Body of pancreas (tissue), 4 donors: ENCODE measurements around the gene NPTXR. TPM values are rescaled to one million over a fixed set of nuclear protein-coding genes. Genes with fewer than 3 reads are reported as not detected.
"Not testable (repeated sequence)": the region's sequence is repeated elsewhere in the genome, so short reads cannot be mapped to it uniquely, and the experiment has no call there.

Experiments
- ATAC-seq: fragments of 150-250 bp; one replicate; pipeline ENCODE4 v1.9.1; 2016
- DNase-seq, 4 donors: peaks; one replicate each; pipeline ENCODE4 v3.0.0-alpha.2; 2019
- H3K27ac ChIP-seq, 4 donors: fragments of 200-600 bp; sonication (generic); 1 replicate in 3 of 4; 2 replicates in 1 of 4; pipeline versions ENCODE4 v1.5.1 to v1.6.1; 2016 to 2019; ENCODE audit warnings: mild to moderate bottlenecking in 1 of 4, mixed read lengths in 1 of 4, moderate library complexity in 1 of 4
- H3K27me3 ChIP-seq, 2 donors: fragments of 200-600 bp; sonication (generic); one replicate each; pipeline ENCODE4 v1.6.0; 2016; ENCODE audit warnings: mild to moderate bottlenecking in 1 of 2
- H3K36me3 ChIP-seq, 2 donors: fragments of 200-600 bp; sonication (generic); replicated peaks in 1 of 2; 2 replicates each; pipeline ENCODE4 v1.5.1; 2016; ENCODE audit warnings: low read depth in 2 of 2; ENCODE audit not compliant: insufficient read depth in 1 of 2
- H3K4me1 ChIP-seq: fragments of 200-600 bp; sonication (generic); one replicate; pipeline ENCODE4 v1.6.0; 2016
- H3K4me3 ChIP-seq, 2 donors: fragments of 200-600 bp; sonication (generic); 1 replicate in 1 of 2; 2 replicates in 1 of 2; pipeline ENCODE4 v1.5.1; 2016 to 2019
- H3K9me3 ChIP-seq, 3 donors: fragments of 200-600 bp; sonication (generic); 1 replicate in 2 of 3; 2 replicates in 1 of 3; pipeline ENCODE4 v1.5.1; 2016
- CTCF ChIP-seq, 7 experiments: fragments of 450-650 bp in 4 of 7; fragments of 200-600 bp in 3 of 7; sonication (generic) in 3 of 7; IDR thresholded peaks; one replicate each; pipeline ENCODE4 v1.5.1; 2016 to 2019; ENCODE audit warnings: antibody characterized with exemption in 7 of 7
- POLR2A ChIP-seq, 3 donors: fragments of 450-650 bp; IDR thresholded peaks; one replicate each; pipeline ENCODE4 v1.6.1; 2016; ENCODE audit warnings: antibody characterized with exemption in 3 of 3, mild to moderate bottlenecking in 2 of 3
- WGBS, 2 donors: methylation state at CpG; one replicate each; pipeline ENCODE4 v1.1.5; 2017; 5-methylcytosine and 5-hydroxymethylcytosine counted together
- intact Hi-C: fragments of 100-400 bp; cut with DNase I; formaldehyde crosslinking; loops from one replicate; pipeline ENCODE4 v1.15.1; 2023
- total RNA-seq, 2 donors: library from RNA; depleted of rRNA; stranded (reverse); fragments of >200 nt; gene quantifications; one replicate each; pipeline ENCODE4 v1.1.0, GENCODE V29; 2016

The NPTXR gene
- total RNA-seq, 2 donors from 2014 or later = 6.0 to 10.5 TPM

DNA sequence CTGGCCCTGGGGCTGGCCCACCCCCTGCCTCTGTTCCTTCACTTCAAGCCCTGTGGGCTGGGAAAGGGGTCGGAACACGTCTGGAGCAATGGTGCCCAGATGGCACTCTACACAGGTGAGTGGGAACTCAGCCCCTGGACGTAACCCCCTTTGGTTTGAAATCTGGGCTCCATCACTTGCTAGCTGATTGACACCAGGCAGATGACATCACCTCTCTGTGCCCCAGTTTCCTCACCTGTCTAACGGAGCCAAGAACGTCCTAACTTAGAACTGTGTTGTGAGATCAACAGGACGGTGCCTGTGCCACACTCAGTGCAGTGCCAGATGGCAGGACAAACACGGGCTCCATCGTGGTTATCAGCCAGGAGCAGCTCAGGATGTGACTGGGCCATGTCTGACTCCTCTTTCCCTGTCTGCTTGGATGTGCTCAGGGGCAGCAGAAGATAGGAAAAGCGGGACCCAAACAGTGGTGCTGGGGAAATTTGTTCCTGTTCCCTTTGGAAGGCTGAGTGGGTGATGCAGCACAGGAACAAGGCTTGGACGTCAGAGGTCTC lies 24.4 kb downstream of the NPTXR start:
- H3K4me1 ChIP-seq = no peaks in the 10 kb centered on the region
- intact Hi-C loops = no loop called here
- no peak overlapping the region for H3K27ac ChIP-seq
- H3K4me3 ChIP-seq = no peak overlapping the region
- no peaks in the 10 kb centered on the region for H3K36me3 ChIP-seq
- 79 to 83% methylated on average over 2 to 9 of the region's 10 CpGs for WGBS, 2 donors
- ATAC-seq = no peak
- H3K9me3 ChIP-seq = no peaks in the 10 kb centered on the region
- no peak for DNase-seq
- TF ChIP-seq CTCF (IDR thresholded peaks at IDR 0.05) = no peak
- TF ChIP-seq POLR2A (IDR thresholded peaks at IDR 0.05) = no peak
- no peaks in the 10 kb centered on the region for H3K27me3 ChIP-seq

- H3K36me3 ChIP-seq = no peaks in the 10 kb centered on the region
- no peak for DNase-seq
- no peak for ATAC-seq
- WGBS, 2 donors = 75 to 82% methylated on average over 6 of the region's 6 CpGs
- no peaks in the 10 kb centered on the region for H3K4me1 ChIP-seq
- no peak for TF ChIP-seq POLR2A (IDR thresholded peaks at IDR 0.05)
- TF ChIP-seq CTCF (IDR thresholded peaks at IDR 0.05) = no peak
- H3K4me3 ChIP-seq = no peak overlapping the region
- no peaks in the 10 kb centered on the region for H3K9me3 ChIP-seq
- intact Hi-C loops = no loop called here
- H3K27ac ChIP-seq = no peak overlapping the region
- H3K27me3 ChIP-seq = no peaks in the 10 kb centered on the region
These were observed 26.6 kb downstream of the NPTXR start for GRCh38 chr22:38817196-38817595.

DNA sequence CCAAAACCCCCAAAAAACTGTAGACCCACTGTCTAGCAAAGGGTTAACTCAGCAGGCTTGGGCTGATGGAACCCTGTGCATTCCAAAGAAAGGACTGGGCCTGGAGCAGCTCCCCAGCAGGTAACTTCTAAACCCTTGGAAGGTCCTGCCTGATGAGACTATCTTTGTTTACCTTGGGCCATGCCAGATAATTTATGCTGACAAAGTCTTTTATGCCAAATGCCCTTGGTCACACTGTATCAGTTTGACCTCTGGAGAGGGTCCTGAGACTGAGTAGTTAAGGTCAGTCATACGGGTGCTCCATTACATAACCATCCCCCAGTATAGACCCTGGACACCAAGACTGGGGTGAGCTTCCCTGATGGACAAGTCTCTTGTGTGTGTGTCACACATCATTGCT lies 28.0 kb downstream of the NPTXR start:
- no peak for TF ChIP-seq POLR2A (IDR thresholded peaks at IDR 0.05)
- TF ChIP-seq CTCF (IDR thresholded peaks at IDR 0.05) = no peak
- no peak for ATAC-seq
- intact Hi-C loops = no loop called here
- no peaks in the 10 kb centered on the region for H3K36me3 ChIP-seq
- H3K27ac ChIP-seq = no peak overlapping the region
- H3K4me3 ChIP-seq = no peak overlapping the region
- 12 to 33% methylated on average over 1 of the region's 1 CpG for WGBS, 2 donors
- no peaks in the 10 kb centered on the region for H3K9me3 ChIP-seq
- no peak for DNase-seq
- no peaks in the 10 kb centered on the region for H3K4me1 ChIP-seq
- no peaks in the 10 kb centered on the region for H3K27me3 ChIP-seq

DNA sequence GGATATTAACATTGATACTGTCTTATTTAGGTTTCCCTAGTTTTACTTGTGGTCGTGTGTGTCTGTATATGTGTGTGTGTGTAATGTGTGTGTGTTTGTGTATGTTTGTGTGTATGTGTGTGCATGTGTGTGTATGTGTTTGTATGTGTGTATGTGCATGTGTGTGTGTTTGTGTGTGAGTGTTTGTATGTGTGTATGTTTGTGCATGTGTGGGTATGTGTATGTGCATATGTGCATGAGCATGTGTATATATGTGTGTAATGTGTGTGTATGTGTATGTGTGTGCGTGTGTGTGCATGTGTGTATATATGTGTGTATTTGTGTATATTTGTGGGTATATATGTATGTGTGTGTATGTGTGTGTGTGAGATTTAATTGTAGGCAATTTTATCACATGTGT lies 32.6 kb downstream of the NPTXR start:
- 80 to 83% methylated on average over 2 of the region's 2 CpGs for WGBS, 2 donors
- no peak overlapping the region for H3K27ac ChIP-seq
- no peaks in the 10 kb centered on the region for H3K27me3 ChIP-seq
- H3K4me1 ChIP-seq = no peaks in the 10 kb centered on the region
- DNase-seq (no peak), ATAC-seq (no peak)
- H3K9me3 ChIP-seq = peaks cover 0 to 7% (median 0%) of the 10 kb centered on the region in 3 donors
- intact Hi-C loops = no loop called here
- H3K36me3 ChIP-seq = no peaks in the 10 kb centered on the region
- H3K4me3 ChIP-seq = no peak overlapping the region
- TF ChIP-seq POLR2A (IDR thresholded peaks at IDR 0.05) = no peak
- TF ChIP-seq CTCF (IDR thresholded peaks at IDR 0.05) = no peak

DNA sequence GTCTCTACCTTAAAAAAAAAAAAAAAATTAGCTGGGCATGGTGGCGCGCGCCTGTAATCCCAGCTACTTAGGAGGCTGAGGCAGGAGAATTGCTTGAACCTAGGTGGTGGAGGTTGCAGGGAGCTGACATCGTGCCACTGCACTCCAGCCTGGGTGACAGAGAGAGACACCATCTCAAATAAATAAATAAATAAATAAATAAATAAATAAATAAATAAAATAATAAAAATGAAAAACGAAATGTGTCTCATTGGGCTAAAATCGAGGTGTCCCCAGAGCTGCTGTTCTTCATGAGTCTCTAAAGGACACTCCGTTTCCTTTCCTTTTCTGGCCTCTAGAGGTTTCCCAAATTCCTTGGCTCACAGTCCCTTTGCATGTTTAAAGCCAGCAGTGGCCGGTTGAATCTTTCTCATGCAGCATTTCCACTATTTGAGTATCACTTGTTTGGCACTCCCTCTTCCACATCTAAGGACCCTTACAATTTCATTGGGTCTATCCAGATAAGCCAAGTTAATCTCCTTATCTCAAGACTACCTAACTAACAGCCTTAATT lies 38.7 kb downstream of the NPTXR start:
- H3K4me1 ChIP-seq, ATAC-seq, H3K27ac ChIP-seq, DNase-seq, intact Hi-C loops, H3K27me3 ChIP-seq, H3K36me3 ChIP-seq, H3K4me3 ChIP-seq, H3K9me3 ChIP-seq: not testable (repeated sequence)
- 81 to 82% methylated on average over 8 of the region's 8 CpGs for WGBS, 2 donors
